ENCODE data around the gene PREX1.
A peak's percentile ranks its signal among the peaks of the same experiment; 100 is the strongest.
"Not testable (repeated sequence)": the region's sequence is repeated elsewhere in the genome, so short reads cannot be mapped to it uniquely, and the experiment has no call there.

Gene PREX1

DNA sequence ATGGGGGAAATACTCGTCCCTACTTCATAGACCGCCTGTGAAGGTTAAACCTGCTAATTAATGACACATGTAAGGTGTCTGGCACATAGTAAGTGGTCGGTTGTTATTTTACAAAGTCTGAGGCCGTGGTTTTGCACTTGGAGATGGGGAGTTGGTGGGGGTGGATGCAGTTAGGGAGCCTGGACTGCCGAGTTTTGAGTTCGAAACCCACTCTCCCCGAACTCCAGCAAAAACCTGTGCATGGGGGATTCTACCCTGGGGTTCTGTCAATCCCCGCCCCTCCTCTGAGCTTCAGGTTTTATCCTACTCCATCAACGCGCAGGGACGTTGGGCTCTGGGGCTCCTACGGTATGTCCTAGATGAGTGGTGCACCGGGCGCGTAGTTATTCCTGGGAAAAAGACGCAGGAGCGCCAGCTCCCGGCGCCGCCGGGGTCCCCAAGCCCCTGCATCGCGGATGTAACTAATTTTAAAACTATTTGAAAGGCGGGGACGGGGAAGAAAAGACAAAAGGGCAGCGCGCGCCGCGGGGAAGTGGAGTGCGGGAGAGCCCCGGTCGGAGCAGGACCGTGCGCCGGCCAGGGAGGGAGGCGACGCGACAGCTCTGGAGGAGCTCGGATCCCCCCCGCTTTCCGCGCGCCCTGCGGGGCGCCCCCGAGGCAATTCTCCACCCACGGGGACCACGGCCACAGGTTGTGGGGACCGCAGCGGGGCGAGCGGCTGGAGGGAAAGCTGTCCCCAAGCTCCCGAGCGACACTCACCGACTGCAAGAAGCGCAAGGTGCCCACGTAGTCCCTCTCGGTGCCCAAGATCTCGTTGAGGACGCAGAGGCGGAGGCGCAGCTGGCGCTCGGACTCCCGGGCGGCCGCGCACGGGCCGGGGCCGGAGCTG, 672 bp downstream of the PREX1 start:
- peak overlapping the region; percentile 36; the same call in 1 of the 2 replicates for H2AFZ ChIP-seq (ENCODE audit: low read depth)
- TF ChIP-seq, protein P1, sequence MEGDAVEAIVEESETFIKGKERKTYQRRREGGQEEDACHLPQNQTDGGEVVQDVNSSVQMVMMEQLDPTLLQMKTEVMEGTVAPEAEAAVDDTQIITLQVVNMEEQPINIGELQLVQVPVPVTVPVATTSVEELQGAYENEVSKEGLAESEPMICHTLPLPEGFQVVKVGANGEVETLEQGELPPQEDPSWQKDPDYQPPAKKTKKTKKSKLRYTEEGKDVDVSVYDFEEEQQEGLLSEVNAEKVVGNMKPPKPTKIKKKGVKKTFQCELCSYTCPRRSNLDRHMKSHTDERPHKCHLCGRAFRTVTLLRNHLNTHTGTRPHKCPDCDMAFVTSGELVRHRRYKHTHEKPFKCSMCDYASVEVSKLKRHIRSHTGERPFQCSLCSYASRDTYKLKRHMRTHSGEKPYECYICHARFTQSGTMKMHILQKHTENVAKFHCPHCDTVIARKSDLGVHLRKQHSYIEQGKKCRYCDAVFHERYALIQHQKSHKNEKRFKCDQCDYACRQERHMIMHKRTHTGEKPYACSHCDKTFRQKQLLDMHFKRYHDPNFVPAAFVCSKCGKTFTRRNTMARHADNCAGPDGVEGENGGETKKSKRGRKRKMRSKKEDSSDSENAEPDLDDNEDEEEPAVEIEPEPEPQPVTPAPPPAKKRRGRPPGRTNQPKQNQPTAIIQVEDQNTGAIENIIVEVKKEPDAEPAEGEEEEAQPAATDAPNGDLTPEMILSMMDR (conservative IDR thresholded peaks at IDR 0.05; ENCODE audit: low read depth, low read length), result no peak
- no peaks in the 10 kb centered on the region for H4K20me1 ChIP-seq (ENCODE audit: insufficient read depth)
- H3K4me3 ChIP-seq (IDR thresholded peaks at IDR 0.05; ENCODE audit: insufficient read depth, low read depth, low read length), result no peak overlapping the region
- H3K27me3 ChIP-seq (ENCODE audit: insufficient read depth, low read depth), result peaks cover 26% of the 10 kb centered on the region
- peak overlapping the region; percentile 41 for H3K4me2 ChIP-seq
- H3K36me3 ChIP-seq (ENCODE audit: insufficient read depth), result no peaks in the 10 kb centered on the region
- no peak overlapping the region for H3K9ac ChIP-seq
- H3K27ac ChIP-seq, result no peak overlapping the region
- H3K79me2 ChIP-seq (ENCODE audit: insufficient read depth, low read depth), result no peaks in the 10 kb centered on the region
- peaks cover 9% of the 10 kb centered on the region for H3K4me1 ChIP-seq (ENCODE audit: low read depth, poor library complexity, severe bottlenecking)

DNA sequence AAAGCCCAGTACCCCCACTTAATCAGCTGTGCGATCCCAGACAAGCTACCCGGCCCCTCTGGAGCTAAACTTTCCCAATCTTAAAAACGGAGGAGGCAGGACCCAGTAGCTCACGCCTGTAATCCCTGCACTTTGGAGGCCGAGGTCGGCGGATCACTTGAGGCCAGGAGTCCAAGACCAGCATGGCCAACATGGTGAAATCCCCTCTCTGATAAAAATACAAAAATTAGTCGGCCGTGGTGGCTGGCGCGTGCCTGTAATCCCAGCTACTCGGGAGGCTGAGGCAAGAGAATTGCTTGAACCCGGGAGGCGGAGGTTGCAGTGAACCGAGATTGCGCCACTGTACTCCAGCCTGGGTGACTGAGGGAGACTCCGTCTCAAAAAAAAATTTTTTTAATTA, 1.3 kb downstream of the PREX1 start:
- not testable (repeated sequence) for H3K79me2 ChIP-seq (ENCODE audit: insufficient read depth, low read depth); H3K4me1 ChIP-seq (ENCODE audit: low read depth, poor library complexity, severe bottlenecking); H2AFZ ChIP-seq (ENCODE audit: low read depth); H3K4me2 ChIP-seq; H3K27ac ChIP-seq; H3K4me3 ChIP-seq (IDR thresholded peaks at IDR 0.05; ENCODE audit: insufficient read depth, low read depth, low read length); H3K9ac ChIP-seq; H4K20me1 ChIP-seq (ENCODE audit: insufficient read depth); H3K36me3 ChIP-seq (ENCODE audit: insufficient read depth)
- H3K27me3 ChIP-seq (ENCODE audit: insufficient read depth, low read depth), result peaks cover 26% of the 10 kb centered on the region

DNA sequence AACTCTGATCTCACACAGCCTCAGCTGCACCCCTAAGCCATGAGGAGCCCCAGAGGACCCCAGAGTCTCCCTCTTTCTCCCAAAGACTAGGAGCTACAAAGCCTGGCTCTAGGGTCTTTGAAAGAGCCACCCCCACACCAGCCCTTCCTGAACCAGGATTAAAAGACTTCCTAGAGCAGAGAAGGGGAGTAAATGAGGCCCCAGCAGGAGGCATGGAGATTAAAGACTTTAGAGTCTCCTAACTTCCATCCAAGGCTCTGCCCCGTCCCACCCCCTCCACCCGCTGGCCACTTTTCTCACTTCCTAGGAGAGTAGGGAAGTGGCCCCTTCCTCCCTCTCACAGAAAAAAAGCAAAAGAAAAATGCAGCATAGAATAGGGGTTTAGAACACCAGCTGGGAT, 1.7 kb downstream of the PREX1 start:
- Histone ChIP-seq H3K27ac (no peak overlapping the region), H3K36me3 (ENCODE audit: insufficient read depth) (no peaks in the 10 kb centered on the region), H3K4me3 (IDR thresholded peaks at IDR 0.05; ENCODE audit: insufficient read depth, low read depth, low read length) (no peak overlapping the region), H4K20me1 (ENCODE audit: insufficient read depth) (no peaks in the 10 kb centered on the region), H3K27me3 (ENCODE audit: insufficient read depth, low read depth) (peaks cover 26% of the 10 kb centered on the region), H2AFZ (ENCODE audit: low read depth) (no peak overlapping the region), H3K4me1 (ENCODE audit: low read depth, poor library complexity, severe bottlenecking) (peaks cover 9% of the 10 kb centered on the region), H3K4me2 (no peak overlapping the region), H3K9ac (no peak overlapping the region), H3K79me2 (ENCODE audit: insufficient read depth, low read depth) (no peaks in the 10 kb centered on the region)
- TF ChIP-seq, protein P1 (conservative IDR thresholded peaks at IDR 0.05; ENCODE audit: low read depth, low read length), result no peak

DNA sequence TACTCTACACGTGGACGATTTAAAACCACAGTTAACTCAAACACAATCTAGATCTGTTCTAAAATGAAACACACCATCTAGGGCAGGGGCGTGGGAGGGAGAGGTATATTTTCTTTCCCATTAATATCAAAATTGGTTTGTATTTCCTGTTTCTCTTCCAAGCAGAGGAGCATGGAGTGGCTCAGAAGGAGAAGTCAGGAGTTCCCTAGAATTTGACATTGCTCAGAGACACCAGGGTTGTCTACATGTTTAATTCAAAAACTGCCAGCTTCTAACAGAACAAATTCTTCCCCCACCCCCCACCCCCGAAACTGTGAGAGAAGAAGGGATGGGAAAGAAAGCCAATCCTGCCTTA, 2.3 kb downstream of the PREX1 start:
- H3K27me3 ChIP-seq (ENCODE audit: insufficient read depth, low read depth), result peaks cover 26% of the 10 kb centered on the region
- no peak overlapping the region for H2AFZ ChIP-seq (ENCODE audit: low read depth)
- H3K36me3 ChIP-seq (ENCODE audit: insufficient read depth), result no peaks in the 10 kb centered on the region
- peaks cover 9% of the 10 kb centered on the region for H3K4me1 ChIP-seq (ENCODE audit: low read depth, poor library complexity, severe bottlenecking)
- H3K27ac ChIP-seq, result no peak overlapping the region
- H3K4me3 ChIP-seq (IDR thresholded peaks at IDR 0.05; ENCODE audit: insufficient read depth, low read depth, low read length), result no peak overlapping the region
- H4K20me1 ChIP-seq (ENCODE audit: insufficient read depth), result no peaks in the 10 kb centered on the region
- no peak overlapping the region for H3K4me2 ChIP-seq
- no peaks in the 10 kb centered on the region for H3K79me2 ChIP-seq (ENCODE audit: insufficient read depth, low read depth)
- TF ChIP-seq, protein P1 (conservative IDR thresholded peaks at IDR 0.05; ENCODE audit: low read depth, low read length), result no peak
- H3K9ac ChIP-seq, result no peak overlapping the region
